Spleen (tissue), 7 donors: ENCODE results near the gene ATP6V0C.

Experiments
- CTCF ChIP-seq, 11 experiments: fragments of 200-600 bp in 7 of 11; fragments of 450-650 bp in 4 of 11; sonication (generic) in 4 of 11; IDR thresholded peaks in 8 of 11; conservative IDR thresholded peaks in 3 of 11; 1 replicate in 7 of 11; 2 replicates in 4 of 11; pipeline versions ENCODE4 v1.4.0 to v1.8.0; 2016 to 2021; ENCODE audit warnings: antibody characterized with exemption in 11 of 11, inconsistent platforms in 4 of 11, mild to moderate bottlenecking in 1 of 11
- POLR2A ChIP-seq, 3 donors: fragments of 450-650 bp; IDR thresholded peaks; one replicate each; pipeline ENCODE4 v1.5.1; 2017; ENCODE audit warnings: antibody characterized with exemption in 3 of 3, mild to moderate bottlenecking in 1 of 3
- donor health status: DM: no; HTN: no; CAD: no; lungs with moderate emphysema.
- donor health status: DM: no; HTN: no; CAD: no.
- donor health status: DM: no; HTN: no; CAD: no.

- no peak for TF ChIP-seq CTCF (IDR thresholded peaks at IDR 0.05 in 8 of 11, conservative IDR thresholded peaks at IDR 0.05 in 3 of 11)
- no peak for TF ChIP-seq POLR2A (IDR thresholded peaks at IDR 0.05)
Observed at GRCh38 chr16:2484898-2485508, 28.7 kb upstream of the ATP6V0C start.
